ENCODE measurements around the gene HSPB9.

- TF ChIP-seq, protein P1, sequence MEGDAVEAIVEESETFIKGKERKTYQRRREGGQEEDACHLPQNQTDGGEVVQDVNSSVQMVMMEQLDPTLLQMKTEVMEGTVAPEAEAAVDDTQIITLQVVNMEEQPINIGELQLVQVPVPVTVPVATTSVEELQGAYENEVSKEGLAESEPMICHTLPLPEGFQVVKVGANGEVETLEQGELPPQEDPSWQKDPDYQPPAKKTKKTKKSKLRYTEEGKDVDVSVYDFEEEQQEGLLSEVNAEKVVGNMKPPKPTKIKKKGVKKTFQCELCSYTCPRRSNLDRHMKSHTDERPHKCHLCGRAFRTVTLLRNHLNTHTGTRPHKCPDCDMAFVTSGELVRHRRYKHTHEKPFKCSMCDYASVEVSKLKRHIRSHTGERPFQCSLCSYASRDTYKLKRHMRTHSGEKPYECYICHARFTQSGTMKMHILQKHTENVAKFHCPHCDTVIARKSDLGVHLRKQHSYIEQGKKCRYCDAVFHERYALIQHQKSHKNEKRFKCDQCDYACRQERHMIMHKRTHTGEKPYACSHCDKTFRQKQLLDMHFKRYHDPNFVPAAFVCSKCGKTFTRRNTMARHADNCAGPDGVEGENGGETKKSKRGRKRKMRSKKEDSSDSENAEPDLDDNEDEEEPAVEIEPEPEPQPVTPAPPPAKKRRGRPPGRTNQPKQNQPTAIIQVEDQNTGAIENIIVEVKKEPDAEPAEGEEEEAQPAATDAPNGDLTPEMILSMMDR (IDR thresholded peaks at IDR 0.05 in 2 of 3, conservative IDR thresholded peaks at IDR 0.05 in 1 of 3; ENCODE audit: insufficient read depth in 2 of 3, low read depth in 1 of 3, low read length in 3 of 3), result peak in 1 of 3 experiments; percentile 19; a peak in 1 of 6 replicates
- no peak for TF ChIP-seq ZNF695 (CRISPR knock-in tag; IDR thresholded peaks at IDR 0.05)
- no peak for TF ChIP-seq NR2C2 (CRISPR knock-in tag; IDR thresholded peaks at IDR 0.05)
- peak; percentile 62 for TF ChIP-seq NR2C2 (tag; IDR thresholded peaks at IDR 0.05)
- no peak for TF ChIP-seq PKNOX1 (IDR thresholded peaks at IDR 0.05)
- no peak for TF ChIP-seq SP1 (CRISPR knock-in tag; IDR thresholded peaks at IDR 0.05)
- 0 out of 4 replicates have a peak, but pooled peaks of 1 of the 2 experiments have one; percentile 17 for TF ChIP-seq FOXK2 (conservative IDR thresholded peaks at IDR 0.05 in 1 of 2, IDR thresholded peaks at IDR 0.05 in 1 of 2; ENCODE audit: low read depth in 2 of 2)
- no peak for TF ChIP-seq ZBTB2 (IDR thresholded peaks at IDR 0.05)
Measured at GRCh38 chr17:42078396-42079043, 44.1 kb upstream of the HSPB9 start.
